PC-3 (cell line): Measurements from ENCODE around the gene VWA8.

Experiments used
- EZH2 ChIP-seq: fragments of 300-600 bp; sonication (generic); IDR thresholded peaks from one replicate; pipeline ENCODE4 v1.6.1; 2017; ENCODE audit warnings: antibody characterized with exemption, mild to moderate bottlenecking, low read length; ENCODE audit not compliant: unreplicated experiment
- EZH2phosphoT487 ChIP-seq: fragments of 300-600 bp; sonication (generic); IDR thresholded peaks from 2 replicates; pipeline ENCODE4 v1.6.1; 2018; ENCODE audit warnings: mild to moderate bottlenecking, antibody characterized with exemption, low read length, borderline replicate concordance
- TF ChIP-seq, protein P1 (sequence below): fragments of 300-600 bp; sonication (generic); conservative IDR thresholded peaks from 2 replicates; pipeline ENCODE4 v1.5.1; 2017; ENCODE audit warnings: antibody characterized with exemption, low read depth, mild to moderate bottlenecking, low read length

DNA sequence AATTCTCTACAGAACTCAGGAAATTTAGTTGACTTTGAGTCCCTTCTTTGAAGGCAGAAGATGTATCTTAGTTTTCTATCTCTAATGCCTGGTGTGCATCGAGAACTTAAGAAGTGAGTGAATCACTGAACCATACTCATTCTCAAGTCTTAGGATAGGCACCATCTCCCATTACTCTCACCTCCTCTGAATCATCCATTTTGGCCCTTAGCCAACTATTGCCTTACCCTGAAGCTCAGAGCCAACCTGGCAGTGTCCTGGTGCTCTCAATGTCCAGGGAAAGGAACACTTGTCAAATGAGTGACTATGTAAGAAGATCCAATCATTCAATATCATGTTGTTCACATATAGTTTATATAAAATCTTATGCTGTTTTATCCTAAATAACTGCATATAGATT lies 357.0 kb downstream of the VWA8 start:
- TF ChIP-seq EZH2 (no peak), EZH2phosphoT487 (no peak)
- TF ChIP-seq, protein P1, sequence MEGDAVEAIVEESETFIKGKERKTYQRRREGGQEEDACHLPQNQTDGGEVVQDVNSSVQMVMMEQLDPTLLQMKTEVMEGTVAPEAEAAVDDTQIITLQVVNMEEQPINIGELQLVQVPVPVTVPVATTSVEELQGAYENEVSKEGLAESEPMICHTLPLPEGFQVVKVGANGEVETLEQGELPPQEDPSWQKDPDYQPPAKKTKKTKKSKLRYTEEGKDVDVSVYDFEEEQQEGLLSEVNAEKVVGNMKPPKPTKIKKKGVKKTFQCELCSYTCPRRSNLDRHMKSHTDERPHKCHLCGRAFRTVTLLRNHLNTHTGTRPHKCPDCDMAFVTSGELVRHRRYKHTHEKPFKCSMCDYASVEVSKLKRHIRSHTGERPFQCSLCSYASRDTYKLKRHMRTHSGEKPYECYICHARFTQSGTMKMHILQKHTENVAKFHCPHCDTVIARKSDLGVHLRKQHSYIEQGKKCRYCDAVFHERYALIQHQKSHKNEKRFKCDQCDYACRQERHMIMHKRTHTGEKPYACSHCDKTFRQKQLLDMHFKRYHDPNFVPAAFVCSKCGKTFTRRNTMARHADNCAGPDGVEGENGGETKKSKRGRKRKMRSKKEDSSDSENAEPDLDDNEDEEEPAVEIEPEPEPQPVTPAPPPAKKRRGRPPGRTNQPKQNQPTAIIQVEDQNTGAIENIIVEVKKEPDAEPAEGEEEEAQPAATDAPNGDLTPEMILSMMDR = no peak
